Transverse colon (tissue), 3 donors: ENCODE measurements around the gene RNF150.

Source experiments
- CTCF ChIP-seq, 5 experiments: fragments of 200-600 bp in 3 of 5; fragments of 450-650 bp in 2 of 5; sonication (generic) in 3 of 5; IDR thresholded peaks; 1 replicate in 2 of 5; 2 replicates in 3 of 5; pipeline ENCODE4 v1.5.1; 2016 to 2017; ENCODE audit warnings: antibody characterized with exemption in 5 of 5, inconsistent platforms in 3 of 5, mild to moderate bottlenecking in 2 of 5, moderate library complexity in 1 of 5
- EP300 ChIP-seq: sonication (generic); formaldehyde crosslinking; IDR thresholded peaks from one replicate; pipeline ENCODE4 v1.6.1; 2017; ENCODE audit warnings: antibody characterized with exemption, low read depth
- POLR2A ChIP-seq: fragments of 450-650 bp; IDR thresholded peaks from one replicate; pipeline ENCODE4 v1.6.1; 2016; ENCODE audit warnings: antibody characterized with exemption, mild to moderate bottlenecking, moderate library complexity

- no peak for TF ChIP-seq CTCF (IDR thresholded peaks at IDR 0.05)
- TF ChIP-seq POLR2A: no peak
- TF ChIP-seq EP300: no peak
Measured at GRCh38 chr4:140976768-140977167, 156.5 kb downstream of the RNF150 start.
